T follicular helper cell (primary cell): ENCODE measurements around the gene ADGRF5.

Source experiments
- DNase-seq: peaks from one replicate; pipeline ENCODE4 v3.0.0-alpha.2; 2020; ENCODE audit warnings: low read depth
- total RNA-seq, 2 experiments: gene quantifications; one replicate each; lab custom pipeline; 2026; lab: John Stamatoyannopoulos, UW

ADGRF5 gene
- 0 reads per million in 2 experiments for total RNA-seq

- DNase-seq: no peak
These were observed at the start of gene ADGRF5 for GRCh38 chr6:46921731-46922130. Gene ADGRF5 (minus strand): TSS chr6:46921938. CDS start chr6:46906762, 15,176 bp downstream.

DNA sequence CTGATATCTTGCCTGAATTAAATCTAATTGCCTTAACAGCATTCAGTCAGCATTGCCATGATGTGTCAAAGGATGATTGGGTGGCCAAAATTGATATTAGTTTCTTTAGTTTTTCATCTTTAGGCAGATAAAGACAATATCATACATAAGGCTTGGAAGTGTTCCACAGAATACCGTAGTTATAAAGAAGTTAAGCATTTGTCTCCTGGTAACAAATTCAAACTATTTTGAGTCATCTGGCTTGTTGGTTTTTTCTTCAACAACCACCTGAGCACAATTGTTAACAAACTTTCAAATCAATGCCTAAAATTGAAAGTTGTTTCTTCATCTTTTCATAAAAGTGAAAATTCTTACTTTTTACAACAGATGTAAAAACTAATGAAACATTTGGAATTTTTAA lies 47.5 kb upstream of the ADGRF5 start:
- DNase-seq: no peak

DNA sequence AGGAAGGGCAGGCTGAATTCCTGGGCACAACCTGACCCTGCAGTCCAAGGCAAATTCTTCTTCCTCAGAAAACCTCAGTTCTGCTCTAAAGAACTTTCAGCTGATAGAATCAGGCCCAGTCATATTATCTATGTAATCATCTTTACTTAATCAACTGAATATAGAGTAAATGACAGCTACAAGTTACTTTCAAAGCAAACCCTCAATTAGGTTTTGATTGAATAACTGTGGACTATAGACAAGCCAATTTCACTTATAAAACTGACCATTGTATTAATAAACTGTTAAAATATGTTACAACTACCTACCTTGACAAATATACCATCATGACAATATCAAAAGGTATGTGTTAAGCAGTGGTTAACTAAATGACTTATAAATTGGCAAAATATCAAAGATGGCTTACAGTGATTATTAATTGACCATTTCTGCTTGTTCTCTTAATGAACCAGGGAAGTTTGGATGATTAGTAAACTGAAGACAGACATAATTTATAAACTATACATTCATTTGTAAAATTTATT lies 46.1 kb upstream of the ADGRF5 start:
- no peak for DNase-seq

DNA sequence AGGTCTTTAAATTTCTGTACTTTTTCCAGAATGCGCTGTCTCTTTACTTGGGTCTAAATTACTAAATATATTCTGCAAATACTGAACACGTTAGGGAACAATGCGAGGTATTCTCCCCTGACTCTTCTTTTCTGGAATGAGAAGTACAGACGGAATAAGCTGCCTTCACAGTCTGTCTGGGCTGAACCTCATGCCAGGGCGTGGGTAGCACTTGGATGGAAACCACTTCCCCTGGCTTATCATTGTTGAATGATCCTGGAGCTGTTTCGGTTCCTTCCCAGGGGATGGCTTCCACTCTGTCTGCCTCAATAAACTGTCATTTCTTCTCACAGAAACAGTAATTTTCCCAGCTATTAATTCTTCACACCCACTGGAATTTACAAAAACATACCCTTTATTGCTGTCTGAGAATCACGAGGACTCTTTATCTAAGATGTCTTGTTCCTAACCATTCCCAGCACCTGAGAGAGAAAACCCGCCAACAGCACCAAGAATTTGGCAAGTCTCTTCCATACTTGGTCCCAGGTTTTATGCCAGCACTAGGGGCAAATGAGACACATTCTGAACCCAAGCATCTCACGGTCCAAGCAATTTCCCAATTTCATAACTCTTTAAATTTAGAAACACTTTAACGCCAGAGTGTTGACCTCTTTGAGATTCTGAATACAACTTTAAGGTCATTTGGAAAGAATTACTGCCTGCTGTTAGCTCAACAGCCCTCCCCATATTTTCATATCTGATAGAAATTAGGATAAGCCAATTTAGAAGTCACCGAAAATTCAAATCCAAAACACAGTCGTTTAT lies 43.2 kb upstream of the ADGRF5 start:
- no peak for DNase-seq

- DNase-seq: no peak
These were observed 41.9 kb upstream of the ADGRF5 start for GRCh38 chr6:46963626-46964025.

DNA sequence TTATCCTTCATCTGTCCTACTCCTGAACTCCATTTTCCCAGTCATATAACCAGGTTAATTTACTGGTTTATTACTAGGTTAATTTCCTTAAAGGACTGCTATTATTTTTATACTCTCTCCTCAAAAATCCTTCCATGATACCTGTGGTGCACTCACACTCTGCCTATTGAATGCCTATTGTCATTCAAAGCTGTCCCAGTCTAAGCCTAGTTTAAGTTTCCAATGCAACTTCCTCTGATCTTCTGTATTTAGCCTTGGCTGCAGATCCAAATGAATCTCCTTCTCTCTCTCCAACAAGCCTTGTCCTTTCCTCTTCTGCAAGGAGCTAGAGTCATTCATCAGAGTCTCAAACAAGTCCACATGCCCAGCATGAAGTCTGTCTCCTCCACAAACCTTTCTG lies 41.3 kb upstream of the ADGRF5 start:
- no peak for DNase-seq

- DNase-seq: no peak
These were observed 40.0 kb upstream of the ADGRF5 start for GRCh38 chr6:46961711-46962110.

DNA sequence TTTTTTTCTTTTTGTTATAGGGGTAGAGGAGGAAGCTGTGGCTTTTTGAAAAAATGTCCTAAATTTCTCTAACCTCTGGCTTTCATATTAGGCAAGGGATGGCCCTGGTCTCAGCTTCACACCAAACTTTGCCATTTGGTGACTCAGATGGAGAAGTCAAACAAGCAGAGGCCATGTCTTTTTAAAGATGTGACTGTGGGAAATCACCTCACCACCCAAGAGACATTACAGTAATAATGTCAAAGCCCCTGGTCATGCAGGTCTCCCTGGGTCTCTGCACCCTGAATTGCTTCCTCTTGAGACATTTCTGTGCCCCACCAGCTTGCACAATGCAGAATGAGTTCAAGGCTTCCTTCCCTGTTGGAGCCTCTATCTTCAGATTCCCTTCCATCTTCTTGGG lies 39.5 kb upstream of the ADGRF5 start:
- no peak for DNase-seq

GRCh38 chr6:46959419-46959818 lies 37.7 kb upstream of the ADGRF5 start:
- DNase-seq: no peak

DNA sequence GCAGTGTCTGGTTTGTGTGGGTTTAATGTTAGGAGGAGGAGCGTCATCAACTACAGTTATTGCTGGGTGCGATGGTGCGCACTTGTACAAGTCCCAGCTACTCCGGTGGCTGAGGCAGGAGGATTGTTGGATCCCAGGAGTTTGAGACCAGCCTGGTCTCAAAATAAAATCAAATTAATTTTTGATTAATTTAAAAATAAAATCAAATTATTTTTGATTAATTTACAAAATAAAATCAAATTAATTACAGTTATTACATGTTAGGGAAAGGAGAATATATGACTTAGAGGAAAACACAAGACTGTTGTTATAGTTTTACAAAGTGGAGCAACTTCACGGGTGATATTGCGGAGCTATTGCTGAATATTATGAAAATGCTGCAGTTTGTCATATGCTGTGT lies 34.7 kb upstream of the ADGRF5 start:
- no peak for DNase-seq

DNA sequence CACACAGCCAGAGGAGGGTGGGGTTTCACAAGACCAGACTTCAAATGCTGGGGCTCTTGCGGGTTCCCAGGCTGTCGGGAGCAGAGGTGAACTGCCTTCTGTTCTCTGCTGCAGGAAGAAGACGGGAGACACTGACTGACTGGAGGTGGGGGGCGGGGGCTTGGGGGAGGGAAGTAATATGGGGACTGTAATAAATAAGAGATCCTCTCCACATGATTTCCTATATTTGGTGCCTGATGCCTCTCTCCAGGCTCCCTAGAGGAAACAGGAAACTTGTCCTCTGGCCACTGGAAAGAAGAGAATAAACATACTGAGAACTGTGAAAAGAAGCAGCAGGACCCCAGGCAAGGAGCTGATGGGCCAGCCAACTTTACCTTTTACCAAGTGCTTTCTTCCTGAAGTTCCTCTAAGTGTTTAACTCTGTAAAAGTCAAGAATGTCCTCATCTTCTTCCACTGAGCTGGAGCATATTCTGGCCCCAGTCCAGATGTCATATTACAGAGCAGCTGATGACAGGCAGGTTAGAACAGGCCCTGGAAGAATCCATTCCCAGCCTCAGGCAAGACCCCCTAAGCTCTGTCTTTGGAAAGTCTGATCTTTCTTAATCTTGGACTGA lies 33.2 kb upstream of the ADGRF5 start:
- DNase-seq: no peak

DNA sequence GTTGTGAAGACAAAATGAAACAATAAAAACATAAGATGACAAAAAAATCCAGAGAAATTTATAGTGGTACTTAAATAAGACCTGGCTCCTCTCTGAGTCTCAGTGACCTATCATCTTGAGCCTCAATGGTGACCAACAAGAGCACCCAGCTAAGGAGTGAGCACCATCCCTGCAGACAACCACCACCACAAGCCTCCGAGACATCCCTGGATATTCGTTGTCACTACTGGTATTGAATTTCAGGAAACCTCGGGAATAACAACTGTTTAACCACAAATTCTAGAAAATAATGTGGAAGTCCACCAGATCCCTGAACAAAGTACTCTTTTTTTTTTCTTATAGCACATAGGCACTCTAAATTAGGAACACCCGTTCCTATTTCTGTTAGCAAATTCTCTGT lies 32.2 kb upstream of the ADGRF5 start:
- DNase-seq: no peak

DNA sequence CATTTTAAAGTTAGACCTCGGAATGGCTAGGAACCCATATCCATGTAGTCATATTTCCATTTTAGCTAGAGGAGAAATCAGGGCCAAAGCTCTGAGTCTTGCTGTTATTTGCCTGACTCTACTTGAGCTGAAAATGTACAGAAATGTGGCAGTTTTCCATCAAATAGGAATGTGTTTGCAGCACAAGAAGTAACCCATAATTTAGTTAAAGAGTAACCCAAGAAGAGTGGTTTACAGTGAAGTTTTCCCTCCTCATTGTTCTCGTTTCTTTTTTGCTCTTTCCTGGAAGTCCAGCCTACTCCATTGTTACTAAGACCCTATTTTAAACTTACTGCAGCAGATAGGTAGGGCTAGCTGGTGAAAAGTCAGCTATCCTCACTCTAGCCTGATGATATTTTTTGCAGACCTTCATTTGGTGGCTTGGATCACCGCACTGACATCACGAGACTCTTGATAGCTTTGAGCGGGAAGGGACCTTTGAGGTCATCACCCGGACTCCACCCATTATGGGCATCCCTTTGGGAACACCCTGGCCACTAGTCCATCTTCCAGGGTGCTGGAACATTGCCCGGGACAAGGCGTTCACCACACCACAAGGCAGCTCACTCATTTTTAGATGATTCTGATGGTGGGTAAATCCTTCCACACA lies 28.0 kb upstream of the ADGRF5 start:
- no peak for DNase-seq

- DNase-seq: no peak
These were observed 27.0 kb upstream of the ADGRF5 start for GRCh38 chr6:46948699-46949098.

GRCh38 chr6:46947497-46947896 lies 25.8 kb upstream of the ADGRF5 start:
- no peak for DNase-seq

GRCh38 chr6:46940433-46941226 lies 18.9 kb upstream of the ADGRF5 start:
- no peak for DNase-seq

DNA sequence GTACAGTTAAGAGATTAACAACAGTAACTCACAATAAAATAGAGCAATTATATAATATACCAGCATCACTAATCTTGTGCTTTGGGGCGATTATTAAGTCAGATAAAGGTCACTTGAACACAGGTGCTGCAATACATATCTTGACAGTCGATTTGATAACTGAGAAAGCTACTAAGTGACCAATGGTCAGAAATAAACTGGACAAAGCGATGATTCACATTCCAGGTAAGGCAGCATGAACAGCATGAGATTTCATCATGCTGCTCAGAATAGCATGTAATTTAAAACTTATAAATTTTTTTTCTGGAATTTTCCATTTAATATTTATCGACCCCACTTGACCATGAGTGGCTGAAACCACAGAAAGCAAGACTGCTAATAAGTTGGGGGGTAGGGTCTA lies 15.9 kb upstream of the ADGRF5 start:
- DNase-seq: no peak

DNA sequence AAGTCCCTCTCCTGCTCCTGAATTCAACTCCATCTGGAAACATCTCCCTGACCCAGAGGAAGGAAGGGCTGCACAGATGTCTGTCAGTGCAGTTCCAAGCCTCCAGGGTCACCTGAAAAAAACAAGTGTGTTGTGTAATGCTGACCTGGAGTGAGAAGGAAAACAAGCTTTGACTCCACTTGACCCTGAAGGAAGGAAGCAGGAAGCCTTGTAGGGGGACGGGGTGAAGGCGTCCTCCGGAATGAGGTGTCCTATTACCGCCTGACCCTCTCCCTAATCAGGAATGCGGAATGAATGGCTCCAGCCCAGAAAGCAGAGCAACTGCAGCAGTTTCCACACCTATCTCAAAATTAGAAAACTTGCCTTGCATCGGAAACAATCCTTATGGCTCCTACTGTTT lies 13.9 kb upstream of the ADGRF5 start:
- no peak for DNase-seq

- DNase-seq: no peak
These were observed 12.0 kb upstream of the ADGRF5 start for GRCh38 chr6:46933751-46934150.

DNA sequence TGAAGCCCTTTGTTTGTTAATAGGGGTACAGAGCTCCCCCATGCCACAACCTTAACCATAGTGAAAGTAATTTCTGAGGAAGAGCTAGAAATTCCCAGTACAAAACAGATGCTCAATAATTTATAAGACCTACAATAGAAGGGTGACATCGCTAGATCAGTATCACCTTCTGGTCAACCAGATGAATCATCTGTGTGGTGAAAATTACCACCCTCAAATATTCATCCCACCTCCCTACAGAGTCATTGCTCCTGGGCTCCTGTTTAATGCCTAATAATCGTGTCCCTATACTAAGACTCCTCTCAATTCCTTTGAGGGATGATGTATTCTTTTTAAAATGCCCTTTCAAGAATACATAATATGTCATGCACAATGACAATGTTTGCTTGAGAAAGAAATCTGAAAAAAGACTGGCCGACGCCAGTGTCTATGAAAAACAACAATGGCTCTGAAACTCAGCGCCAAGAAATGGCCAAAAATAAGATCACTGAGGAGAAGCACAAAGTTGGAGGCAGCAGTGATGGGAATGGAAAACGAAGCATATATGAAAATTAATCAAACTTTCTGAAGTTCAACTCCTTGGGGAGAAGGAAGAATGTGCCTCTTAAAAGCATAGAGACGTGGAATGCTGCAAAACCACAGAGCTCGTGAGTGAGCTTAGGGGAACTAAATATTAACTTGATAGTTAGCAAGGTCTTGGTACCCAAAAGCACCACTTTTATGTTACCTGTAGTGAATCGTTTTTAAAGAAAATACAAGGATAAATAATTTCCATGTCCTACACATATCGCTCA lies 11.0 kb upstream of the ADGRF5 start:
- DNase-seq: no peak

DNA sequence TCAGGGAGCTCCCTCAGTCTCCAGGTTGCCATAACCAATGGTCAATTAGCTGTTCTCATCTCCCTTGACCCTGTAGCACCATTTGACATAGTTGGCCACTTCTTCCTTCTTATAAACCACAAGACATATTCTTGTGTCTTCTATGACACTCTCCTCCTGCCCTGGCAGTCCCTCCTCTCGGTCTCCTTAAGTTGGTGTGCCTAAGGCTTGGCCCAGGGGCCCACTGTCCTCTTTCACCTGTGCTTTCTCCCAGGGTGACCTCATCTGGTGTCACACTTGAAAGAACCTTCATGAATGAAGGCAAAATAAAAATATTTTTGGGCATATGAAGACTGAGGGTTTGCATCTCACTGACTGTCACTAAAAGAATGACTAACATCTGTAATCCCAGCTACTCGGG lies 9.7 kb upstream of the ADGRF5 start:
- DNase-seq: no peak
